Glutamatergic neuron (in vitro differentiated cells): ENCODE results near the gene ETF1. TPM values are rescaled to one million over a fixed set of nuclear protein-coding genes. Genes with fewer than 3 reads are reported as not detected.

Experiments
- DNase-seq: peaks from one replicate; pipeline ENCODE4 v3.0.0; 2022
- H3K27ac Mint-ChIP-seq: one replicate; pipeline ENCODE4 v1.8.0; 2020; ENCODE audit warnings: mild to moderate bottlenecking, mixed read lengths, inconsistent platforms; ENCODE audit not compliant: unreplicated experiment
- H3K27me3 Mint-ChIP-seq: one replicate; pipeline ENCODE4 v1.8.0; 2020; ENCODE audit warnings: mild to moderate bottlenecking, moderate library complexity, mixed read lengths, inconsistent platforms; ENCODE audit not compliant: unreplicated experiment
- H3K36me3 Mint-ChIP-seq: one replicate; pipeline ENCODE4 v1.8.0; 2020; ENCODE audit warnings: mild to moderate bottlenecking, mixed read lengths, inconsistent platforms; ENCODE audit not compliant: unreplicated experiment
- H3K4me1 Mint-ChIP-seq: one replicate; pipeline ENCODE4 v1.8.0; 2020; ENCODE audit warnings: mild to moderate bottlenecking, low read depth, mixed read lengths, inconsistent platforms; ENCODE audit not compliant: unreplicated experiment
- H3K4me3 Mint-ChIP-seq: one replicate; pipeline ENCODE4 v1.8.0; 2020; ENCODE audit warnings: mild to moderate bottlenecking, mixed read lengths, inconsistent platforms; ENCODE audit not compliant: unreplicated experiment
- H3K9me3 Mint-ChIP-seq: one replicate; pipeline ENCODE4 v1.8.0; 2020; ENCODE audit warnings: mild to moderate bottlenecking, moderate library complexity, mixed read lengths, inconsistent platforms; ENCODE audit not compliant: unreplicated experiment
- CTCF ChIP-seq: fragments of 200-600 bp; sonication (generic); IDR thresholded peaks from one replicate; pipeline ENCODE4 v1.5.0; 2021; ENCODE audit not compliant: partially characterized antibody, unreplicated experiment
- total RNA-seq: library from RNA; stranded (reverse); fragmentation: NEBNext Ultra II Directional; extraction: Animal tissue kit (Norgen Biotek cat#: 25700); gene quantifications from one replicate; pipeline ENCODE4 v1.2.1, GENCODE V29; 2021; ENCODE audit not compliant: unreplicated experiment

ETF1 gene
- total RNA-seq, 1 donor from 2014 or later = 70.4 TPM

- no peak overlapping the region for H3K27ac Mint-ChIP-seq
- H3K9me3 Mint-ChIP-seq = peaks cover under 1% of the 10 kb centered on the region
- no peak overlapping the region for H3K4me3 Mint-ChIP-seq
- H3K4me1 Mint-ChIP-seq = peaks cover 1% of the 10 kb centered on the region
- H3K27me3 Mint-ChIP-seq = no peaks in the 10 kb centered on the region
- no peak for TF ChIP-seq CTCF
- DNase-seq = no peak
- no peaks in the 10 kb centered on the region for H3K36me3 Mint-ChIP-seq
These were observed 6.8 kb downstream of the ETF1 start for GRCh38 chr5:138536215-138536614.

- TF ChIP-seq CTCF = no peak
- Mint-ChIP-seq H3K4me1 (peaks cover 1% of the 10 kb centered on the region), H3K4me3 (no peak overlapping the region), H3K36me3 (no peaks in the 10 kb centered on the region), H3K9me3 (no peaks in the 10 kb centered on the region), H3K27me3 (no peaks in the 10 kb centered on the region), H3K27ac (no peak overlapping the region)
- DNase-seq = no peak
These were observed 8.8 kb downstream of the ETF1 start for GRCh38 chr5:138533973-138534941.

GRCh38 chr5:138529812-138530211 is 13.2 kb downstream of the ETF1 start:
- Mint-ChIP-seq H3K4me1 (no peaks in the 10 kb centered on the region), H3K4me3 (no peak overlapping the region), H3K27me3 (no peaks in the 10 kb centered on the region), H3K27ac (no peak overlapping the region), H3K36me3 (no peaks in the 10 kb centered on the region), H3K9me3 (no peaks in the 10 kb centered on the region)
- DNase-seq = no peak
- no peak for TF ChIP-seq CTCF

- DNase-seq = no peak
- H3K4me3 Mint-ChIP-seq = no peak overlapping the region
- no peak overlapping the region for H3K27ac Mint-ChIP-seq
These were observed 14.1 kb downstream of the ETF1 start for GRCh38 chr5:138528744-138529469.

More at GRCh38 chr5:138528744-138529469, 14.1 kb downstream of the ETF1 start:
- H3K36me3 Mint-ChIP-seq = no peaks in the 10 kb centered on the region
- no peaks in the 10 kb centered on the region for H3K27me3 Mint-ChIP-seq
- H3K4me1 Mint-ChIP-seq = no peaks in the 10 kb centered on the region
- TF ChIP-seq CTCF = no peak
- H3K9me3 Mint-ChIP-seq = no peaks in the 10 kb centered on the region
